Muscle layer of duodenum (tissue), 2 donors: Measurements from ENCODE around the gene COL24A1.
"Not testable (repeated sequence)": the region's sequence is repeated elsewhere in the genome, so short reads cannot be mapped to it uniquely, and the experiment has no call there.

Experiments
- H3K27ac ChIP-seq: one replicate; pipeline ENCODE4 v1.7.0; 2013; ENCODE audit warnings: mild to moderate bottlenecking, low read length
- H3K27me3 ChIP-seq: one replicate; pipeline ENCODE4 v1.7.0; 2013; ENCODE audit warnings: low read depth, mild to moderate bottlenecking, control low read depth, low read length
- H3K36me3 ChIP-seq, 2 donors: one replicate each; pipeline ENCODE4 v1.7.0; 2013; ENCODE audit warnings: low read length in 2 of 2, control low read depth in 1 of 2, mild to moderate bottlenecking in 1 of 2; ENCODE audit not compliant: insufficient read depth in 2 of 2, control insufficient read depth in 1 of 2
- H3K4me1 ChIP-seq, 2 donors: one replicate each; pipeline ENCODE4 v1.7.0; 2013; ENCODE audit warnings: low read length in 2 of 2, mild to moderate bottlenecking in 2 of 2, control low read depth in 1 of 2, moderate library complexity in 1 of 2; ENCODE audit not compliant: insufficient read depth in 2 of 2, control insufficient read depth in 1 of 2
- H3K4me3 ChIP-seq, 2 donors: one replicate each; pipeline ENCODE4 v1.7.0; 2013; ENCODE audit warnings: low read length in 2 of 2, low read depth in 1 of 2, mild to moderate bottlenecking in 1 of 2
- H3K9me3 ChIP-seq, 2 donors: one replicate each; pipeline ENCODE4 v1.7.0; 2013; ENCODE audit warnings: low read length in 2 of 2, control low read depth in 1 of 2, mild to moderate bottlenecking in 1 of 2; ENCODE audit not compliant: control insufficient read depth in 1 of 2
- donor health status: healthy.

Gene COL24A1

GRCh38 chr1:85867189-85867588 is 289.4 kb downstream of the COL24A1 start:
- H3K36me3 ChIP-seq = no peaks in the 10 kb centered on the region
- H3K27me3 ChIP-seq = no peaks in the 10 kb centered on the region
- no peaks in the 10 kb centered on the region for H3K9me3 ChIP-seq
- no peak overlapping the region for H3K27ac ChIP-seq
- H3K4me3 ChIP-seq = no peak overlapping the region
- H3K4me1 ChIP-seq = no peaks in the 10 kb centered on the region

GRCh38 chr1:85865213-85865612 is 291.4 kb downstream of the COL24A1 start:
- Histone ChIP-seq H3K9me3 (no peaks in the 10 kb centered on the region), H3K4me3 (no peak overlapping the region), H3K27ac (no peak overlapping the region), H3K4me1 (no peaks in the 10 kb centered on the region), H3K36me3 (no peaks in the 10 kb centered on the region), H3K27me3 (no peaks in the 10 kb centered on the region)

GRCh38 chr1:85864727-85865126 is 291.8 kb downstream of the COL24A1 start:
- Histone ChIP-seq H3K36me3 (no peaks in the 10 kb centered on the region), H3K4me1 (no peaks in the 10 kb centered on the region), H3K27ac (no peak overlapping the region), H3K9me3 (no peaks in the 10 kb centered on the region), H3K27me3 (no peaks in the 10 kb centered on the region), H3K4me3 (no peak overlapping the region)

- H3K27me3 ChIP-seq, H3K27ac ChIP-seq, H3K4me1 ChIP-seq, H3K9me3 ChIP-seq, H3K4me3 ChIP-seq, H3K36me3 ChIP-seq: not testable (repeated sequence)
These were observed 292.9 kb downstream of the COL24A1 start for GRCh38 chr1:85863639-85864038.

GRCh38 chr1:85862456-85862855 is 294.1 kb downstream of the COL24A1 start:
- Histone ChIP-seq H3K27ac (no peak overlapping the region), H3K4me3 (no peak overlapping the region), H3K9me3 (no peaks in the 10 kb centered on the region), H3K27me3 (no peaks in the 10 kb centered on the region), H3K36me3 (no peaks in the 10 kb centered on the region), H3K4me1 (peaks cover 0 to 3% of the 10 kb centered on the region in 2 donors)

- Histone ChIP-seq H3K27me3 (no peaks in the 10 kb centered on the region), H3K4me3 (no peak overlapping the region), H3K9me3 (no peaks in the 10 kb centered on the region), H3K27ac (no peak overlapping the region), H3K4me1 (peaks cover 0 to 3% of the 10 kb centered on the region in 2 donors), H3K36me3 (no peaks in the 10 kb centered on the region)
These were observed 298.6 kb downstream of the COL24A1 start for GRCh38 chr1:85857991-85858390.

- no peaks in the 10 kb centered on the region for H3K9me3 ChIP-seq
- H3K4me3 ChIP-seq = no peak overlapping the region
- H3K27ac ChIP-seq = no peak overlapping the region
- H3K4me1 ChIP-seq = no peaks in the 10 kb centered on the region
- H3K27me3 ChIP-seq = no peaks in the 10 kb centered on the region
- no peaks in the 10 kb centered on the region for H3K36me3 ChIP-seq
These were observed 306.3 kb downstream of the COL24A1 start for GRCh38 chr1:85850238-85850637.

GRCh38 chr1:85849660-85850059 is 306.9 kb downstream of the COL24A1 start:
- H3K4me3 ChIP-seq = no peak overlapping the region
- H3K9me3 ChIP-seq = no peaks in the 10 kb centered on the region
- no peak overlapping the region for H3K27ac ChIP-seq
- no peaks in the 10 kb centered on the region for H3K36me3 ChIP-seq
- H3K27me3 ChIP-seq = no peaks in the 10 kb centered on the region
- no peaks in the 10 kb centered on the region for H3K4me1 ChIP-seq

- no peak overlapping the region for H3K27ac ChIP-seq
- H3K9me3 ChIP-seq = no peaks in the 10 kb centered on the region
- no peaks in the 10 kb centered on the region for H3K27me3 ChIP-seq
- H3K4me1 ChIP-seq = no peaks in the 10 kb centered on the region
- H3K4me3 ChIP-seq = no peak overlapping the region
- H3K36me3 ChIP-seq = no peaks in the 10 kb centered on the region
These were observed 309.2 kb downstream of the COL24A1 start for GRCh38 chr1:85847356-85847755.

GRCh38 chr1:85846706-85847105 is 309.9 kb downstream of the COL24A1 start:
- H3K9me3 ChIP-seq = no peaks in the 10 kb centered on the region
- H3K36me3 ChIP-seq = no peaks in the 10 kb centered on the region
- H3K27ac ChIP-seq = no peak overlapping the region
- no peaks in the 10 kb centered on the region for H3K27me3 ChIP-seq
- H3K4me1 ChIP-seq = no peaks in the 10 kb centered on the region
- H3K4me3 ChIP-seq = no peak overlapping the region

GRCh38 chr1:85839459-85839858 is 317.1 kb downstream of the COL24A1 start:
- no peaks in the 10 kb centered on the region for H3K27me3 ChIP-seq
- H3K4me3 ChIP-seq = no peak overlapping the region
- H3K9me3 ChIP-seq = no peaks in the 10 kb centered on the region
- no peaks in the 10 kb centered on the region for H3K36me3 ChIP-seq
- H3K27ac ChIP-seq = no peak overlapping the region
- no peaks in the 10 kb centered on the region for H3K4me1 ChIP-seq

GRCh38 chr1:85838238-85838637 is 318.3 kb downstream of the COL24A1 start:
- H3K27ac ChIP-seq = no peak overlapping the region
- H3K4me3 ChIP-seq = no peak overlapping the region
- no peaks in the 10 kb centered on the region for H3K27me3 ChIP-seq
- H3K4me1 ChIP-seq = no peaks in the 10 kb centered on the region
- H3K9me3 ChIP-seq = no peaks in the 10 kb centered on the region
- no peaks in the 10 kb centered on the region for H3K36me3 ChIP-seq
